ENCODE results near the gene TP53BP1.

TP53BP1 gene

DNA sequence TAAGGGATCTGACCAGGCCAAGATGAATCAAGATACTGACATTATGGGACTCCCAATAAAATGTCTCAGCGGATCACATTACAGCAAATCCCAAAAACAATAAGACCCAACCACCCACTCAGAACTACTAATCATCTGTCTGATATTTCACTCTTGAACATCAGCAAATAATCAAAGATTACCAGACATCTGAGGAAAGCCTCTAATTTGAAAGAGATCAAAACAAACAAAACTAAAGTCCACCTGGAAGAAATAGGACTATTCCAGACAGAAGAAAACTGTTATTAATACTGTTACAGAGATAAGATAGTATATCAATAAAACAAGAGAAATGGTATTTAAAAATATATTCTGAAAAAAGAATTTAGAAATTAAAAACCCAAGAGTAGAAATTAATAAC, 29.0 kb downstream of the TP53BP1 start:
- no peak overlapping the region for H3K9ac ChIP-seq (ENCODE audit: low read length)
- no peak overlapping the region for H3K4me3 ChIP-seq (ENCODE audit: low read length)
- H3K9me3 ChIP-seq (ENCODE audit: control insufficient read depth, low read length) = no peaks in the 10 kb centered on the region
- H3K36me3 ChIP-seq (ENCODE audit: control insufficient read depth, insufficient read depth, low read length) = no peaks in the 10 kb centered on the region
- no peaks in the 10 kb centered on the region for H3K4me1 ChIP-seq (ENCODE audit: control insufficient read depth, insufficient read depth, low read length)
- H3K27me3 ChIP-seq (ENCODE audit: control insufficient read depth, insufficient read depth, low read length) = no peaks in the 10 kb centered on the region

- H3K4me3 ChIP-seq (ENCODE audit: low read length) = no peak overlapping the region
- H3K27me3 ChIP-seq (ENCODE audit: control insufficient read depth, insufficient read depth, low read length) = no peaks in the 10 kb centered on the region
- H3K4me1 ChIP-seq (ENCODE audit: control insufficient read depth, insufficient read depth, low read length) = no peaks in the 10 kb centered on the region
- H3K36me3 ChIP-seq (ENCODE audit: control insufficient read depth, insufficient read depth, low read length) = no peaks in the 10 kb centered on the region
- H3K9ac ChIP-seq (ENCODE audit: low read length) = no peak overlapping the region
- H3K9me3 ChIP-seq (ENCODE audit: control insufficient read depth, low read length) = no peaks in the 10 kb centered on the region
Observed at GRCh38 chr15:43463507-43463906, 29.4 kb downstream of the TP53BP1 start.

DNA sequence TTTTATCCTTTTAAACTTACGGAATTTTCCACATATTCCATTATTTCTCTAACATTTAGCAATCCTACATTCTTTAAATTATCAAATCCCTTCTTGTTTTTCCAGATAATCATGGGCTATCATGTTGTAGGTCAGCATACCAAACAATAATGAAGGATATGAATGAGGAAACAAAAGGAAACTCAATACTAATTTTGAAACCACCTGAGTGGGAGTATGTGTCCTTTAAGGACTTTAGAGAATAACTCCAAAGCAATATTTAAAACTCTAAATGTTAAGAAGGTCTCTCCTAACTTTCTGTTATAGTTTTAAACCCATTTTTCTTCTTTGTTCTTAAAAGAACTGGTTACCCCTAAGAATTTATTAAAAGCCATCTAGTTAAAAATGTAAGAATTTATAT, 43.0 kb downstream of the TP53BP1 start:
- no peaks in the 10 kb centered on the region for H3K36me3 ChIP-seq (ENCODE audit: control insufficient read depth, insufficient read depth, low read length)
- H3K4me1 ChIP-seq (ENCODE audit: control insufficient read depth, insufficient read depth, low read length) = no peaks in the 10 kb centered on the region
- H3K4me3 ChIP-seq (ENCODE audit: low read length) = no peak overlapping the region
- no peaks in the 10 kb centered on the region for H3K27me3 ChIP-seq (ENCODE audit: control insufficient read depth, insufficient read depth, low read length)
- no peak overlapping the region for H3K9ac ChIP-seq (ENCODE audit: low read length)
- H3K9me3 ChIP-seq (ENCODE audit: control insufficient read depth, low read length) = no peaks in the 10 kb centered on the region

- Histone ChIP-seq H3K36me3 (ENCODE audit: control insufficient read depth, insufficient read depth, low read length) (no peaks in the 10 kb centered on the region), H3K27me3 (ENCODE audit: control insufficient read depth, insufficient read depth, low read length) (no peaks in the 10 kb centered on the region), H3K9me3 (ENCODE audit: control insufficient read depth, low read length) (no peaks in the 10 kb centered on the region), H3K4me3 (ENCODE audit: low read length) (no peak overlapping the region), H3K9ac (ENCODE audit: low read length) (no peak overlapping the region), H3K4me1 (ENCODE audit: control insufficient read depth, insufficient read depth, low read length) (no peaks in the 10 kb centered on the region)
Observed at GRCh38 chr15:43446344-43446743, 46.6 kb downstream of the TP53BP1 start.

DNA sequence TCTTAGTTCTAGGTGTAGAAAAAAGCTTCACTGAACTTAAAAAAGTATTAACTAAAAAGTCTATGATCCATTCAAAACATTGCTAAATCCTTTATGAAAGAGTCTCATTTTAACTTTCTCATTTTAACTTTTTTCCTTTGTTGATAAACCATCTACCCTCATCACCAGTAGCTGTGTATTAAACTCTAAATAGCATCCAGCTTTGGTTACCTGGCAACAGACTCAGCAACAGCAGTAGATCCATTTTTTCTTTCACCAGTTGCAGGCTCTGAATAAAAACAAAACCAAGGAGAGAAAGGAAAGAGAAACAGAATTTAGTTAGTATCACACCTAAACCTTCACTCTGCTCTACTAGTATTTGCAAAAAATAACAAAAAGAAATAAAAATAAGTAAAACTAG, 51.6 kb downstream of the TP53BP1 start:
- H3K9ac ChIP-seq (ENCODE audit: low read length) = no peak overlapping the region

GRCh38 chr15:43440721-43441281, 52.2 kb downstream of the TP53BP1 start:
- H3K4me1 ChIP-seq (ENCODE audit: control insufficient read depth, insufficient read depth, low read length) = no peaks in the 10 kb centered on the region
- no peak overlapping the region for H3K9ac ChIP-seq (ENCODE audit: low read length)
- H3K9me3 ChIP-seq (ENCODE audit: control insufficient read depth, low read length) = no peaks in the 10 kb centered on the region
- H3K4me3 ChIP-seq (ENCODE audit: low read length) = no peak overlapping the region
- no peaks in the 10 kb centered on the region for H3K27me3 ChIP-seq (ENCODE audit: control insufficient read depth, insufficient read depth, low read length)
- peaks cover 6% of the 10 kb centered on the region for H3K36me3 ChIP-seq (ENCODE audit: control insufficient read depth, insufficient read depth, low read length)

More for the DNA sequence above, 51.6 kb downstream of the TP53BP1 start:
- Histone ChIP-seq H3K36me3 (ENCODE audit: control insufficient read depth, insufficient read depth, low read length) (peaks cover 6% of the 10 kb centered on the region), H3K4me1 (ENCODE audit: control insufficient read depth, insufficient read depth, low read length) (no peaks in the 10 kb centered on the region), H3K4me3 (ENCODE audit: low read length) (no peak overlapping the region), H3K9me3 (ENCODE audit: control insufficient read depth, low read length) (no peaks in the 10 kb centered on the region), H3K27me3 (ENCODE audit: control insufficient read depth, insufficient read depth, low read length) (no peaks in the 10 kb centered on the region)

DNA sequence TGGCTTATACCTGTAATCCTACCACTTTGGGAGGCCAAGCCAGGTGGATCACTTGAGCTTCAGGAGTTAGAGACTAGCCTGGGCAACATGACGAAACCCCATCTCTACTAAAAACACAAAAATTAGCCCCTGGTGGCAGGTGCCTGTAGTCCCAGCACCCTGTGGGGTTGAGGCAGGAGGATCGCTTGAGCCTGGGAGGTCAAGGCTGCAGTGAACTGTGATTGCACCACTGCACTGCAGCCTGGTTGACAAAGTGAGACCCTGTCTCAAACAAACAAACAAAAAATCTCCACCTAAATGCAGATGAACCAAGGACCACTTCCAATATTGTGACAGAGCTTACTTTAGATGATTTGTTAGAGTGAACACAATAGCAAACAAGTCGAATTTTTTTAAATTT, 53.7 kb downstream of the TP53BP1 start:
- H3K4me3 ChIP-seq (ENCODE audit: low read length) = no peak overlapping the region
- peaks cover 6% of the 10 kb centered on the region for H3K36me3 ChIP-seq (ENCODE audit: control insufficient read depth, insufficient read depth, low read length)
- H3K27me3 ChIP-seq (ENCODE audit: control insufficient read depth, insufficient read depth, low read length) = no peaks in the 10 kb centered on the region
- H3K9me3 ChIP-seq (ENCODE audit: control insufficient read depth, low read length) = no peaks in the 10 kb centered on the region
- no peaks in the 10 kb centered on the region for H3K4me1 ChIP-seq (ENCODE audit: control insufficient read depth, insufficient read depth, low read length)
- H3K9ac ChIP-seq (ENCODE audit: low read length) = no peak overlapping the region

GRCh38 chr15:43436395-43436794, 56.6 kb downstream of the TP53BP1 start:
- Histone ChIP-seq H3K4me3 (ENCODE audit: low read length) (no peak overlapping the region), H3K27me3 (ENCODE audit: control insufficient read depth, insufficient read depth, low read length) (no peaks in the 10 kb centered on the region), H3K9me3 (ENCODE audit: control insufficient read depth, low read length) (no peaks in the 10 kb centered on the region), H3K36me3 (ENCODE audit: control insufficient read depth, insufficient read depth, low read length) (peaks cover 10% of the 10 kb centered on the region), H3K9ac (ENCODE audit: low read length) (no peak overlapping the region), H3K4me1 (ENCODE audit: control insufficient read depth, insufficient read depth, low read length) (no peaks in the 10 kb centered on the region)

- no peak overlapping the region for H3K4me3 ChIP-seq (ENCODE audit: low read length)
- no peaks in the 10 kb centered on the region for H3K9me3 ChIP-seq (ENCODE audit: control insufficient read depth, low read length)
- no peaks in the 10 kb centered on the region for H3K27me3 ChIP-seq (ENCODE audit: control insufficient read depth, insufficient read depth, low read length)
- no peak overlapping the region for H3K9ac ChIP-seq (ENCODE audit: low read length)
- H3K4me1 ChIP-seq (ENCODE audit: control insufficient read depth, insufficient read depth, low read length) = no peaks in the 10 kb centered on the region
- H3K36me3 ChIP-seq (ENCODE audit: control insufficient read depth, insufficient read depth, low read length) = peaks cover 12% of the 10 kb centered on the region
Observed at GRCh38 chr15:43434446-43434845, 58.5 kb downstream of the TP53BP1 start.

DNA sequence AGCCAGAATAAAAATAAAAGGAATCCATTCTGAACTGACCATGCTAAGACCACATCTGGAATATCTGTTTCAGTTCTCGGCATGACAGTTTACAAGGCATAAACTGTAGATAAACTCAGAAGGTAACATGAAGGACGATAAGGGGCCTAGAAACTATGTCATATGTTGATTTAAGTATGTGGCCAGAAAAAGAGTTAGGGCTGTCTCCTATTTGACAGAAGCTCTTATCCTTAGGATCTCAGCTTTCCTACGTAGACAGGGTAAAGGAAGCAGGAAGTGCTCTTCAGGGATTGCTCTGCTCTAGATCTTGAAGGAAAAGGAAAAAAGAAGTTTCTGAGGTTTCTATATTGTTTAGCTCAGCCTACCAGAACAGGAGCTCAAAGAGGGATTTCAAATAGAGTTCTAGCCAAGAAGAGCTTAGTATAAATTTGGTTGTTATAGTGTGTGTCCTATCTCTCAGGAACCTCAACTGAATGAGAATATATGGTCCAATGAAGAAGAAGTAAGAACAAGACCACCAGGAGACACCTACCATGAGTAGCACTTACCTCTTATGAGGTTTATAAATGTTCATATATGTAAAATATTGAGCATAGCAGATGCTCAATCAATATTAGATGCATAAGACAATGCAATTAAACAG, 59.2 kb downstream of the TP53BP1 start:
- Histone ChIP-seq H3K4me1 (ENCODE audit: control insufficient read depth, insufficient read depth, low read length) (no peaks in the 10 kb centered on the region), H3K4me3 (ENCODE audit: low read length) (no peak overlapping the region), H3K9me3 (ENCODE audit: control insufficient read depth, low read length) (no peaks in the 10 kb centered on the region), H3K9ac (ENCODE audit: low read length) (no peak overlapping the region), H3K36me3 (ENCODE audit: control insufficient read depth, insufficient read depth, low read length) (peaks cover 12% of the 10 kb centered on the region), H3K27me3 (ENCODE audit: control insufficient read depth, insufficient read depth, low read length) (no peaks in the 10 kb centered on the region)

GRCh38 chr15:43433165-43433564, 59.8 kb downstream of the TP53BP1 start:
- no peaks in the 10 kb centered on the region for H3K9me3 ChIP-seq (ENCODE audit: control insufficient read depth, low read length)
- H3K9ac ChIP-seq (ENCODE audit: low read length) = no peak overlapping the region
- no peak overlapping the region for H3K4me3 ChIP-seq (ENCODE audit: low read length)
- H3K27me3 ChIP-seq (ENCODE audit: control insufficient read depth, insufficient read depth, low read length) = no peaks in the 10 kb centered on the region
- H3K4me1 ChIP-seq (ENCODE audit: control insufficient read depth, insufficient read depth, low read length) = no peaks in the 10 kb centered on the region
- peaks cover 11% of the 10 kb centered on the region for H3K36me3 ChIP-seq (ENCODE audit: control insufficient read depth, insufficient read depth, low read length)

DNA sequence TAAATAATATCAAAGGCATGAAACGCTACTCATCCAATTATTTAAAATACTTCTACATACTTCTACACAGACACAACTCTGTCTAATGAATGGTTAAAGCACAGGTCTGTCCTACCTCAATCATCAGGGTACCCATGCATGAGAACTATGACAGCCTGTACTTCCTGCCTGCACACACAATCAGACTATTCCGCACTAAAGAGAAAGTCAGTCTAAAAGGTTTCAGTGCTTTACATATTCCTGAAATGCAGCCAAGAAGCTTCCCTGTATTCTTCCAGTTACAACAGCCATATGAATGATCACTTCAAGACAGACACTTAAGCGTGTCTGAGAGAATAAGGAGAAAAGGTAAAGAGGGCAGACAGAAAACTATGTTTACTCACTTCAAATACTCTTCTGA, 63.3 kb downstream of the TP53BP1 start:
- H3K9me3 ChIP-seq (ENCODE audit: control insufficient read depth, low read length) = no peaks in the 10 kb centered on the region
- H3K36me3 ChIP-seq (ENCODE audit: control insufficient read depth, insufficient read depth, low read length) = peaks cover 7% of the 10 kb centered on the region
- no peak overlapping the region for H3K4me3 ChIP-seq (ENCODE audit: low read length)
- no peaks in the 10 kb centered on the region for H3K4me1 ChIP-seq (ENCODE audit: control insufficient read depth, insufficient read depth, low read length)
- no peak overlapping the region for H3K9ac ChIP-seq (ENCODE audit: low read length)
- H3K27me3 ChIP-seq (ENCODE audit: control insufficient read depth, insufficient read depth, low read length) = no peaks in the 10 kb centered on the region

- H3K9ac ChIP-seq (ENCODE audit: low read length) = no peak overlapping the region
- H3K4me1 ChIP-seq (ENCODE audit: control insufficient read depth, insufficient read depth, low read length) = no peaks in the 10 kb centered on the region
- H3K9me3 ChIP-seq (ENCODE audit: control insufficient read depth, low read length) = no peaks in the 10 kb centered on the region
- H3K4me3 ChIP-seq (ENCODE audit: low read length) = no peak overlapping the region
- H3K27me3 ChIP-seq (ENCODE audit: control insufficient read depth, insufficient read depth, low read length) = no peaks in the 10 kb centered on the region
- no peaks in the 10 kb centered on the region for H3K36me3 ChIP-seq (ENCODE audit: control insufficient read depth, insufficient read depth, low read length)
Observed at GRCh38 chr15:43423793-43424192, 69.2 kb downstream of the TP53BP1 start.

Measured in mucosa of stomach (tissue), 1 donor.